Measurements from ENCODE around the gene CD4. TPM values are rescaled to one million over a fixed set of nuclear protein-coding genes. Genes with fewer than 3 reads are reported as not detected.

Gene CD4
- total RNA-seq, 4 donors from 2014 or later: 1.00 to 7.9 (median 2.8) TPM

- Histone ChIP-seq H3K27me3 (peaks cover 11% of the 10 kb centered on the region), H3K27ac (no peak overlapping the region), H3K9me3 (no peaks in the 10 kb centered on the region), H3K36me3 (no peaks in the 10 kb centered on the region), H3K4me3 (no peak overlapping the region), H3K4me1 (peaks cover 5 to 15% (median 11%) of the 10 kb centered on the region in 4 donors)
- intact Hi-C loops (cut with DNase I; ENCODE audit: low total_unique reads) (no loop called here), in situ Hi-C loops (cut with MboI; ENCODE audit: low pct_ligation_motif_present in 1 of 4, low pct_unique_long_range_greater_than_20kb in 1 of 4, low sequenced_read_pairs in 3 of 4) (no loop called here)
- TF ChIP-seq CTCF (IDR thresholded peaks at IDR 0.05): no peak
- TF ChIP-seq POLR2A (IDR thresholded peaks at IDR 0.05): no peak
- TF ChIP-seq EP300 (IDR thresholded peaks at IDR 0.05; ENCODE audit: low read depth): no peak
- no peak for TF ChIP-seq POLR2AphosphoS5 (IDR thresholded peaks at IDR 0.05)
- DNase-seq: no peak
- WGBS, 2 donors (ENCODE audit: low coverage in 1 of 2): 88% methylated on average over 18 to 20 of the region's 20 CpGs
Observed at GRCh38 chr12:6817662-6818157, 28.4 kb downstream of the CD4 start.

- in situ Hi-C loops (cut with MboI; ENCODE audit: low pct_ligation_motif_present in 1 of 4, low pct_unique_long_range_greater_than_20kb in 1 of 4, low sequenced_read_pairs in 3 of 4): no loop called here
- H3K27ac ChIP-seq: no peak overlapping the region
Observed at GRCh38 chr12:6818222-6818621, 28.9 kb downstream of the CD4 start.

GRCh38 chr12:6818645-6819044 is 29.3 kb downstream of the CD4 start:
- no peak overlapping the region for H3K27ac ChIP-seq

More at GRCh38 chr12:6818222-6818621, 28.9 kb downstream of the CD4 start:
- no peak for TF ChIP-seq POLR2AphosphoS5 (IDR thresholded peaks at IDR 0.05)
- no peak for TF ChIP-seq POLR2A (IDR thresholded peaks at IDR 0.05)
- TF ChIP-seq CTCF (IDR thresholded peaks at IDR 0.05): no peak
- no peak for TF ChIP-seq EP300 (IDR thresholded peaks at IDR 0.05; ENCODE audit: low read depth)
- intact Hi-C loops (cut with DNase I; ENCODE audit: low total_unique reads): no loop called here
- WGBS, 2 donors (ENCODE audit: low coverage in 1 of 2): 79 to 82% methylated on average over 4 to 10 of the region's 10 CpGs
- no peak for DNase-seq
- H3K27me3 ChIP-seq: peaks cover 13% of the 10 kb centered on the region
- H3K9me3 ChIP-seq: no peaks in the 10 kb centered on the region
- no peaks in the 10 kb centered on the region for H3K36me3 ChIP-seq
- H3K4me3 ChIP-seq: no peak overlapping the region
- peaks cover 5 to 15% (median 11%) of the 10 kb centered on the region in 4 donors for H3K4me1 ChIP-seq

More at GRCh38 chr12:6818645-6819044, 29.3 kb downstream of the CD4 start:
- Histone ChIP-seq H3K9me3 (no peaks in the 10 kb centered on the region), H3K27me3 (peaks cover 16% of the 10 kb centered on the region), H3K36me3 (no peaks in the 10 kb centered on the region), H3K4me3 (no peak overlapping the region), H3K4me1 (peaks cover 5 to 15% (median 11%) of the 10 kb centered on the region in 4 donors)
- no peak for DNase-seq
- WGBS, 2 donors (ENCODE audit: low coverage in 1 of 2): 84 to 100% methylated on average over 1 to 5 of the region's 5 CpGs
- in situ Hi-C loops (cut with MboI; ENCODE audit: low pct_ligation_motif_present in 1 of 4, low pct_unique_long_range_greater_than_20kb in 1 of 4, low sequenced_read_pairs in 3 of 4): no loop called here
- intact Hi-C loops (cut with DNase I; ENCODE audit: low total_unique reads): no loop called here
- TF ChIP-seq CTCF (IDR thresholded peaks at IDR 0.05) (no peak), POLR2A (IDR thresholded peaks at IDR 0.05) (no peak), POLR2AphosphoS5 (IDR thresholded peaks at IDR 0.05) (no peak), EP300 (IDR thresholded peaks at IDR 0.05; ENCODE audit: low read depth) (no peak)
